HEK293T (cell line): Measurements from ENCODE around the gene GALNT16.
A peak's percentile ranks its signal among the peaks of the same experiment; 100 is the strongest.

ENCODE experiments used
- ARNT ChIP-seq: fragments of 450-650 bp; IDR thresholded peaks from 2 replicates; pipeline ENCODE4 v1.6.1; 2017; ENCODE audit warnings: mild to moderate bottlenecking
- BHLHE40 ChIP-seq: fragments of 450-650 bp; IDR thresholded peaks from 2 replicates; pipeline ENCODE4 v1.6.1; 2016; ENCODE audit warnings: mild to moderate bottlenecking, moderate library complexity, borderline replicate concordance
- CTBP1 ChIP-seq: fragments of 450-650 bp; IDR thresholded peaks from 2 replicates; pipeline ENCODE4 v1.6.1; 2016; ENCODE audit warnings: borderline replicate concordance
- ELF4 ChIP-seq: fragments of 450-650 bp; IDR thresholded peaks from 2 replicates; pipeline ENCODE4 v1.6.1; 2017; ENCODE audit warnings: antibody characterized with exemption
- FOXK2 ChIP-seq: fragments of 450-650 bp; IDR thresholded peaks from 2 replicates; pipeline ENCODE4 v1.6.1; 2016; ENCODE audit warnings: mild to moderate bottlenecking
- FOXM1 ChIP-seq: fragments of 450-650 bp; IDR thresholded peaks from 2 replicates; pipeline ENCODE4 v1.6.1; 2017; ENCODE audit warnings: mild to moderate bottlenecking, borderline replicate concordance
- HDGF ChIP-seq: fragments of 450-650 bp; IDR thresholded peaks from 2 replicates; pipeline ENCODE4 v1.6.1; 2017; ENCODE audit warnings: antibody characterized with exemption, borderline replicate concordance
- SP1 ChIP-seq: fragments of 450-650 bp; IDR thresholded peaks from 2 replicates; pipeline ENCODE4 v1.6.1; 2017
- SUZ12 ChIP-seq: fragments of 450-650 bp; IDR thresholded peaks from 2 replicates; pipeline ENCODE4 v1.6.1; 2016; ENCODE audit warnings: mild to moderate bottlenecking
- TARDBP ChIP-seq: fragments of 450-650 bp; IDR thresholded peaks from 2 replicates; pipeline ENCODE4 v1.6.1; 2016
- ZNF384 ChIP-seq: fragments of 450-650 bp; IDR thresholded peaks from 2 replicates; pipeline ENCODE4 v1.6.1; 2016

GRCh38 chr14:69398053-69398817 lies 138.3 kb downstream of the GALNT16 start, which contains the start of the genes ERH and SLC39A9:
- TF ChIP-seq FOXM1 = no peak
- no peak for TF ChIP-seq ZNF384
- no peak for TF ChIP-seq SUZ12
- no peak for TF ChIP-seq SP1
- no peak for TF ChIP-seq HDGF
- no peak for TF ChIP-seq FOXK2
- TF ChIP-seq TARDBP = peak; percentile 72; the same call in 1 of the 2 replicates
- no peak for TF ChIP-seq ARNT
- peak; percentile 98 for TF ChIP-seq ELF4
- no peak for TF ChIP-seq CTBP1
- TF ChIP-seq BHLHE40 = no peak
